Glutamatergic neuron (in vitro differentiated cells): ENCODE measurements around the gene CASP10. TPM values are rescaled to one million over a fixed set of nuclear protein-coding genes. Genes with fewer than 3 reads are reported as not detected.

Experiments
- DNase-seq: peaks from one replicate; pipeline ENCODE4 v3.0.0; 2022
- H3K27ac Mint-ChIP-seq: one replicate; pipeline ENCODE4 v1.8.0; 2020; ENCODE audit warnings: mild to moderate bottlenecking, mixed read lengths, inconsistent platforms; ENCODE audit not compliant: unreplicated experiment
- H3K27me3 Mint-ChIP-seq: one replicate; pipeline ENCODE4 v1.8.0; 2020; ENCODE audit warnings: mild to moderate bottlenecking, moderate library complexity, mixed read lengths, inconsistent platforms; ENCODE audit not compliant: unreplicated experiment
- H3K36me3 Mint-ChIP-seq: one replicate; pipeline ENCODE4 v1.8.0; 2020; ENCODE audit warnings: mild to moderate bottlenecking, mixed read lengths, inconsistent platforms; ENCODE audit not compliant: unreplicated experiment
- H3K4me1 Mint-ChIP-seq: one replicate; pipeline ENCODE4 v1.8.0; 2020; ENCODE audit warnings: mild to moderate bottlenecking, low read depth, mixed read lengths, inconsistent platforms; ENCODE audit not compliant: unreplicated experiment
- H3K4me3 Mint-ChIP-seq: one replicate; pipeline ENCODE4 v1.8.0; 2020; ENCODE audit warnings: mild to moderate bottlenecking, mixed read lengths, inconsistent platforms; ENCODE audit not compliant: unreplicated experiment
- H3K9me3 Mint-ChIP-seq: one replicate; pipeline ENCODE4 v1.8.0; 2020; ENCODE audit warnings: mild to moderate bottlenecking, moderate library complexity, mixed read lengths, inconsistent platforms; ENCODE audit not compliant: unreplicated experiment
- CTCF ChIP-seq: fragments of 200-600 bp; sonication (generic); IDR thresholded peaks from one replicate; pipeline ENCODE4 v1.5.0; 2021; ENCODE audit not compliant: partially characterized antibody, unreplicated experiment
- long read RNA-seq: library from polyadenylated mRNA; unstranded; transcript quantifications from one replicate; pipeline ENCODE4 v2.0.0, GENCODE V29; 2020; ENCODE audit not compliant: unreplicated experiment
- total RNA-seq: library from RNA; stranded (reverse); fragmentation: NEBNext Ultra II Directional; extraction: Animal tissue kit (Norgen Biotek cat#: 25700); gene quantifications from one replicate; pipeline ENCODE4 v1.2.1, GENCODE V29; 2021; ENCODE audit not compliant: unreplicated experiment

The CASP10 gene, protein sequence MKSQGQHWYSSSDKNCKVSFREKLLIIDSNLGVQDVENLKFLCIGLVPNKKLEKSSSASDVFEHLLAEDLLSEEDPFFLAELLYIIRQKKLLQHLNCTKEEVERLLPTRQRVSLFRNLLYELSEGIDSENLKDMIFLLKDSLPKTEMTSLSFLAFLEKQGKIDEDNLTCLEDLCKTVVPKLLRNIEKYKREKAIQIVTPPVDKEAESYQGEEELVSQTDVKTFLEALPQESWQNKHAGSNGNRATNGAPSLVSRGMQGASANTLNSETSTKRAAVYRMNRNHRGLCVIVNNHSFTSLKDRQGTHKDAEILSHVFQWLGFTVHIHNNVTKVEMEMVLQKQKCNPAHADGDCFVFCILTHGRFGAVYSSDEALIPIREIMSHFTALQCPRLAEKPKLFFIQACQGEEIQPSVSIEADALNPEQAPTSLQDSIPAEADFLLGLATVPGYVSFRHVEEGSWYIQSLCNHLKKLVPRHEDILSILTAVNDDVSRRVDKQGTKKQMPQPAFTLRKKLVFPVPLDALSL
- not detected for total RNA-seq
- long read RNA-seq = 0 reads

- H3K36me3 Mint-ChIP-seq = no peaks in the 10 kb centered on the region
- H3K27me3 Mint-ChIP-seq = no peaks in the 10 kb centered on the region
- no peak within 1 kb of the TSS for H3K4me3 Mint-ChIP-seq
- H3K27ac Mint-ChIP-seq = no peak within 1 kb of the TSS
- no peak for DNase-seq
- peaks cover 5% of the 10 kb centered on the region for H3K9me3 Mint-ChIP-seq
- TF ChIP-seq CTCF = no peak
- H3K4me1 Mint-ChIP-seq = no peaks in the 10 kb centered on the region
Measured at GRCh38 chr2:201182650-201183364, at the start of gene CASP10. CASP10 (plus strand) TSS chr2:201183141; CDS start chr2:201185778, 2,637 bp downstream.

GRCh38 chr2:201135386-201135785 lies 47.6 kb upstream of the CASP10 start:
- DNase-seq = no peak
- H3K27ac Mint-ChIP-seq = no peak overlapping the region
- H3K27me3 Mint-ChIP-seq = peaks cover 6% of the 10 kb centered on the region
- H3K36me3 Mint-ChIP-seq = peaks cover 7% of the 10 kb centered on the region
- peaks cover 13% of the 10 kb centered on the region for H3K4me1 Mint-ChIP-seq
- H3K9me3 Mint-ChIP-seq = peaks cover 3% of the 10 kb centered on the region
- no peak for TF ChIP-seq CTCF
- H3K4me3 Mint-ChIP-seq = no peak overlapping the region

DNA sequence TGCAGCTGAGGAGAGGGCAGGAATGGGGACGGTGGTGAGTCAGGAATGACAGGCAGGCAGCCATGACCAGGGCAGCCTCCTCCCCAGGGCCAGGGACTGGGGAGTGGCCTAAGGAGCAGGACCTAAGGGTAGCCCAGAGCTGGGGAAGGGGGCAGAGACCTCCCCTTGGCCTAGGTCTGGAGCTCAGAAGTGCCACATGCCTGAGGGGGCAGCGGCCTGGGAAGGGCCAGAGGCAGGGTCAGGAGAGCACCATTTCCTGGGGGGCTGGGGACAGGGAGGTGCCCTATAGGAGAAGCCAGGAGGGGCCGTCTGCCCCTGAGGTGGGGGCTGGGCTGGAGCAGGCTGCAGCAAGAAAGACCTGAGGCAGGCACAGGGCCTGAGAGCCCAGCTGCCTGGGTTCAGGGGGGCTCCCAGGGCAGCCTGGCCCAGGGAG lies 46.0 kb upstream of the CASP10 start:
- H3K27ac Mint-ChIP-seq = no peak overlapping the region
- no peak for DNase-seq
- peaks cover 13% of the 10 kb centered on the region for H3K4me1 Mint-ChIP-seq
- H3K27me3 Mint-ChIP-seq = peaks cover 6% of the 10 kb centered on the region
- peaks cover 3% of the 10 kb centered on the region for H3K9me3 Mint-ChIP-seq
- no peak overlapping the region for H3K4me3 Mint-ChIP-seq
- H3K36me3 Mint-ChIP-seq = peaks cover 7% of the 10 kb centered on the region
- TF ChIP-seq CTCF = no peak

GRCh38 chr2:201137505-201138400 lies 45.2 kb upstream of the CASP10 start:
- H3K4me1 Mint-ChIP-seq = peaks cover 13% of the 10 kb centered on the region
- no peak for DNase-seq
- TF ChIP-seq CTCF = no peak
- no peak overlapping the region for H3K27ac Mint-ChIP-seq
- peaks cover 6% of the 10 kb centered on the region for H3K27me3 Mint-ChIP-seq
- H3K9me3 Mint-ChIP-seq = peaks cover 3% of the 10 kb centered on the region
- no peak overlapping the region for H3K4me3 Mint-ChIP-seq
- H3K36me3 Mint-ChIP-seq = peaks cover 7% of the 10 kb centered on the region
